Right atrium auricular region (tissue), 2 donors: ENCODE data around the gene MYBBP1A. TPM values are rescaled to one million over a fixed set of nuclear protein-coding genes. Genes with fewer than 3 reads are reported as not detected.

Experiments
- DNase-seq: peaks from one replicate; pipeline ENCODE4 v3.0.0-alpha.2; 2019; ENCODE audit warnings: low spot score
- H3K27ac ChIP-seq, 2 donors: fragments of 200-600 bp; sonication (generic); 1 replicate in 1 of 2; 2 replicates in 1 of 2; pipeline ENCODE4 v1.5.1; 2016 to 2019
- H3K27me3 ChIP-seq, 2 donors: fragments of 200-600 bp; sonication (generic); one replicate each; pipeline versions ENCODE4 v1.5.1 to v1.6.0; 2017 to 2019
- H3K36me3 ChIP-seq: fragments of 200-600 bp; sonication (generic); one replicate; pipeline ENCODE4 v1.5.1; 2016
- H3K4me1 ChIP-seq, 2 donors: fragments of 200-600 bp; sonication (generic); one replicate each; pipeline versions ENCODE4 v1.5.1 to v1.6.0; 2017 to 2019
- H3K4me3 ChIP-seq, 2 donors: fragments of 200-600 bp; sonication (generic); 1 replicate in 1 of 2; 2 replicates in 1 of 2; pipeline ENCODE4 v1.5.1; 2017 to 2019; ENCODE audit warnings: mild to moderate bottlenecking in 1 of 2, moderate library complexity in 1 of 2
- H3K9me3 ChIP-seq, 2 donors: fragments of 200-600 bp; sonication (generic); one replicate each; pipeline ENCODE4 v1.5.1; 2019
- total RNA-seq, 2 donors: library from RNA; depleted of rRNA; stranded (reverse); fragments of >200 nt; gene quantifications; one replicate each; pipeline ENCODE4 v1.1.0, GENCODE V29; 2016
- TF ChIP-seq, protein P1 (sequence below), 2 donors: fragments of 200-600 bp; sonication (generic); IDR thresholded peaks; one replicate each; pipeline ENCODE4 v1.5.1; 2019; ENCODE audit warnings: antibody characterized with exemption in 2 of 2

The MYBBP1A gene
- total RNA-seq, 2 donors from 2014 or later = 19.6 to 25.8 TPM

DNA sequence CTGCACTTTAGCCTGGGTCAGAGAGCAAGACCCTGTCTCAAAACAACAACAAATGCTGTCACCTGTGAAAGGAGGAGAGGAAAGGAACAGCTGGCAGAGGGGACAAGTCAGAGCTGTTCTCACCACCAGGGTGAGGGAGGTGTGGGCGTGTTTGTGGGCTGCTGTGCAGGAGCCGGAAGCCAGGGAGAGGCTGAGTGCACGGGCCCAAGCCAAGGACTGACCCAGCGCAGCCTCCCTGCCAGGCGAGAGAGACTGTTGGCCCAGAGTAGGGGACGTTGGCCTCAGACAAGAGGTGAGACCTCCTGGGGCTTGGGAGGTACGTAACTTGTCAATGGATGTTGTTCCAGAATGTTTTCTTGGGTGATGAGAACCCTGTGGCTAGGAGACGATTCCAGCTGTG is 45.8 kb downstream of the MYBBP1A start:
- H3K36me3 ChIP-seq = no peaks in the 10 kb centered on the region
- no peak overlapping the region for H3K4me3 ChIP-seq
- no peak for DNase-seq
- no peaks in the 10 kb centered on the region for H3K9me3 ChIP-seq
- peaks cover 0 to 84% of the 10 kb centered on the region in 2 donors for H3K4me1 ChIP-seq
- H3K27ac ChIP-seq = peak overlapping the region; percentile 37 to 54
- no peaks in the 10 kb centered on the region for H3K27me3 ChIP-seq
- TF ChIP-seq, protein P1, sequence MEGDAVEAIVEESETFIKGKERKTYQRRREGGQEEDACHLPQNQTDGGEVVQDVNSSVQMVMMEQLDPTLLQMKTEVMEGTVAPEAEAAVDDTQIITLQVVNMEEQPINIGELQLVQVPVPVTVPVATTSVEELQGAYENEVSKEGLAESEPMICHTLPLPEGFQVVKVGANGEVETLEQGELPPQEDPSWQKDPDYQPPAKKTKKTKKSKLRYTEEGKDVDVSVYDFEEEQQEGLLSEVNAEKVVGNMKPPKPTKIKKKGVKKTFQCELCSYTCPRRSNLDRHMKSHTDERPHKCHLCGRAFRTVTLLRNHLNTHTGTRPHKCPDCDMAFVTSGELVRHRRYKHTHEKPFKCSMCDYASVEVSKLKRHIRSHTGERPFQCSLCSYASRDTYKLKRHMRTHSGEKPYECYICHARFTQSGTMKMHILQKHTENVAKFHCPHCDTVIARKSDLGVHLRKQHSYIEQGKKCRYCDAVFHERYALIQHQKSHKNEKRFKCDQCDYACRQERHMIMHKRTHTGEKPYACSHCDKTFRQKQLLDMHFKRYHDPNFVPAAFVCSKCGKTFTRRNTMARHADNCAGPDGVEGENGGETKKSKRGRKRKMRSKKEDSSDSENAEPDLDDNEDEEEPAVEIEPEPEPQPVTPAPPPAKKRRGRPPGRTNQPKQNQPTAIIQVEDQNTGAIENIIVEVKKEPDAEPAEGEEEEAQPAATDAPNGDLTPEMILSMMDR (IDR thresholded peaks at IDR 0.05) = no peak

- Histone ChIP-seq H3K36me3 (no peaks in the 10 kb centered on the region), H3K4me3 (no peak overlapping the region), H3K27me3 (no peaks in the 10 kb centered on the region), H3K9me3 (no peaks in the 10 kb centered on the region), H3K4me1 (peaks cover 0 to 87% of the 10 kb centered on the region in 2 donors), H3K27ac (peak overlapping the region; percentile 29 to 37)
- DNase-seq = no peak
- TF ChIP-seq, protein P1 (IDR thresholded peaks at IDR 0.05) = no peak
Observed at GRCh38 chr17:4508207-4508606, 47.0 kb downstream of the MYBBP1A start.

- Histone ChIP-seq H3K27me3 (no peaks in the 10 kb centered on the region), H3K27ac (peak overlapping the region in 1 of 2 donors; percentile 29), H3K9me3 (no peaks in the 10 kb centered on the region), H3K4me1 (peaks cover 0 to 87% of the 10 kb centered on the region in 2 donors), H3K4me3 (no peak overlapping the region), H3K36me3 (no peaks in the 10 kb centered on the region)
- TF ChIP-seq, protein P1 (IDR thresholded peaks at IDR 0.05) = no peak
- no peak for DNase-seq
Observed at GRCh38 chr17:4507361-4508111, 47.6 kb downstream of the MYBBP1A start.

DNA sequence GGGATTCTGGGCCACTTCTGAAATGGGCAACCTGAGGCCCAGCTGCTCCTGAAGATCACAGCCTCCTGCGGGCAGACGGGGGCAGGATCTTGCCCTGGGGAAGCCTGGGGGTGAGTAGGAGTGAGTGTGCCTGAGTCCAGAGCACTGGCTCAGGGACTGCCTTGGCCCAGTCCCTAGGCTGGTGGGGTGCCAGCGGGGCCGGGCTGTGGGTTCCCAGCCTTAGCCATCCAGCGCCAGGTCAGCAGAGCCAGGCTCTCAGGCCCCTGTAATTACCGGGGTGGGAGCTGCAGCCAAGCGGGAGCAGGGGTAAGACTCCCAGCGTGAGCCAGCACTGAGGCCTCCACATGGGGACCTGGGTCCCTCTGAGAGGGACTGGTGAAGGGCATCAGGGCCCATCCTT is 48.3 kb downstream of the MYBBP1A start:
- H3K27me3 ChIP-seq = no peaks in the 10 kb centered on the region
- TF ChIP-seq, protein P1 (IDR thresholded peaks at IDR 0.05) = no peak
- H3K36me3 ChIP-seq = no peaks in the 10 kb centered on the region
- H3K9me3 ChIP-seq = no peaks in the 10 kb centered on the region
- no peak overlapping the region for H3K27ac ChIP-seq
- no peak overlapping the region for H3K4me3 ChIP-seq
- H3K4me1 ChIP-seq = peaks cover 0 to 84% of the 10 kb centered on the region in 2 donors
- DNase-seq = no peak

GRCh38 chr17:4506175-4506813 is 48.9 kb downstream of the MYBBP1A start:
- Histone ChIP-seq H3K9me3 (no peaks in the 10 kb centered on the region), H3K4me3 (no peak overlapping the region), H3K27ac (no peak overlapping the region), H3K4me1 (peaks cover 0 to 85% of the 10 kb centered on the region in 2 donors), H3K36me3 (no peaks in the 10 kb centered on the region), H3K27me3 (no peaks in the 10 kb centered on the region)
- TF ChIP-seq, protein P1 (IDR thresholded peaks at IDR 0.05) = no peak
- no peak for DNase-seq
